NOMO-1 (cell line): Measurements from ENCODE around the gene RHOBTB1.
A peak's percentile ranks its signal among the peaks of the same experiment; 100 is the strongest.
"Not testable (repeated sequence)": the region's sequence is repeated elsewhere in the genome, so short reads cannot be mapped to it uniquely, and the experiment has no call there.

ENCODE experiments used
- DNase-seq, 2 experiments: peaks; one replicate each; lab custom pipeline; 2025; ENCODE audit not compliant: unreplicated experiment in 2 of 2; lab: John Stamatoyannopoulos, UW

Gene RHOBTB1

GRCh38 chr10:60944058-60944909, at the start of gene RHOBTB1:
RHOBTB1 (minus strand) TSS chr10:60944185; CDS start chr10:60911542, 32,643 bp downstream.
- peak in 1 of 2 experiments; percentile 12 for DNase-seq

- no peak for DNase-seq
Observed at GRCh38 chr10:60992636-60993035, 48.7 kb upstream of the RHOBTB1 start.

GRCh38 chr10:60990663-60991062, 46.7 kb upstream of the RHOBTB1 start:
- DNase-seq: no peak

- no peak for DNase-seq
Observed at GRCh38 chr10:60989400-60989876, 45.5 kb upstream of the RHOBTB1 start.

DNA sequence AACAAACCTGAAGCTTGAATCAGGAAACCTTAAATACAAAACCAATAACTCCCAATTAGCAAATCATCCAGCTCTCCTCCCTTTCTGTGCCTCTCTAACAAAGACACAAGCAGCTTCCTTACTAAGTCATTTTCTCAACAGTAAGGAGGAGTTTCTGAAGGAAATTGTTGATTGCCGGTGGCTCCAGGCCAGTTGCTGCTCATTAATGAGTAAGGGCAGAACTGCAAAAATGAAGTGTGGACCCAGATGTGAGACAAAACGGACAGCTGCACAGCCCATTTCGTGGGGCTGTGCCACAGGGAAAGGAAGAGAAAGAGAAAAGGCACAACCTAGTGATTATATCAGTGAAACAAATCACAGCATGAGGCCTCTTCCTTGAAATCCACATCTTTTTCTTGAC, 42.8 kb upstream of the RHOBTB1 start:
- DNase-seq: no peak

DNA sequence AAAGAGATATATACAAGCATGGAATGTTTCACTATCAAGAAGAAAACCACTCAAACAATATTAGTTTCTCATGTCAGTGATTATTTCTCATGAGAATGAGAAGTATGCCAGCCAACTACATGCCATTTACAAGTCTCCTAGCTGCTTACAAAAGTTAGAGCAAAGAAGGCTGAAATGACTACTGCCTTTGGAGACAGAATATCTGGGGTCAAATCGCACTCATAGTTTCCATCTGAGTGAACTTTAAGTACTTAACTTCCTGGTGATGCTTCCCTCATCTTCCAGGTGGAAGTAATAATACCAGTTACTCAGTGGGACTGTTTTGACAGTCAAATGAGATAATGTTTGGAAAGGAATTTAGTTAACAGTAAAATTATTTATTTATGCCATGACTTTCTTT, 42.0 kb upstream of the RHOBTB1 start:
- DNase-seq: no peak

DNA sequence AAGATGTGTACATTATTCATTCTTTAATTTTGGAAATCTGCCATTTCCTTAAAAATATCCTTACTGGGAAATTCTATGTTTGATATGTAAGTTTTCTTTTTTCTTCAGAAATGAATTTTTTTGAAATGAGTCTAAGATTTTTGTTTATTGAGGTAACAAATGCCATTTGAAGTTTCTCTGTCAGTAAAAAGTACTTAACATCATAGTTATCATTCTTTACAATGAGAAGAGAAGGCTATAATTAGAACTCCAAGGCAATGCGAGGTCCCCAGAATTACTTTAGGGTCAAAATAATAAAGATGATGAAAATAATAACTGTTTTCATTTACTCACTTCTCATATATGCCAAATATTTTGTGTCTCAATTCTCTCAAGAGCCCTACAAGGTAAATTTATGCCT, 37.0 kb upstream of the RHOBTB1 start:
- DNase-seq: no peak

DNA sequence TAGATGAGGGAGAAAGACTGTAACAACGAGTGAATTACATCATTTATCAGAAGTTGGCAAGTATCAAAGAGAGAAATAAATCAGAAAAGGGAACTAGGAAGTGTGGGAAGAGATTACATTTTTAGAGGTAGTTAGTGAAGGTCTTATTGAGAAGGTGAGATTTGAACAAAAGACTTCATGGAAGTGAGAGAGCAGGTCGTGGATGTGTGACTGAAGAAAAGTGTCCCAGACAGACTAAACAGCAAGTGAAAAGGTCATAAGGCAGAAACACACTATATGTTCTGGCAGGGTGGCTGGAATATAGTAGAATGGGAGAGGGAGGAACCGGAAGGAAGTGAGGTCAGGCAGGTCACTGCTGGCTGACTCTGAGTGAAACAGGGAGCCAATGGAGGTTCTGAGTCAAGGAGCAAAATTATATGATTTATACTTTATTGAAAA, 35.7 kb upstream of the RHOBTB1 start:
- DNase-seq: no peak

- DNase-seq: no peak
Observed at GRCh38 chr10:60978287-60979115, 34.5 kb upstream of the RHOBTB1 start.

- DNase-seq: no peak
Observed at GRCh38 chr10:60977161-60978122, 33.5 kb upstream of the RHOBTB1 start.

DNA sequence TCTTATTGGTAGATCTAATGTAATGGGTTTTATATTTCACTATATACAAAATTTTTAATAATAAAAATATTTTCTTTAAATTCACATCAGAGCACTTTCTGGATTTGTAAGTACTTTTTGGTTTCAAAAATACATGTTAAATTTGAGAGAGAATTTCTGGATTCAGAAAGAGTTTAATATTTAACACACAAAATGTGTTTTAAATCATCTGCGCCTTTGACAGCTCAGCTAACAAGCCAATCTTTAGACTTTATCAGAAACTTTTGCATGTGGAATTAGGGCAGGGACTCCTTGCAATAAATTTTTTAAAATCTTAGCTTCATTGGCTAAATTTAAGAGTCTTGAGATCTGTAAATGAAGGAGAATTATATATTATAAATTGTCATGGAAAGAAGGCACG, 32.7 kb upstream of the RHOBTB1 start:
- DNase-seq: no peak

DNA sequence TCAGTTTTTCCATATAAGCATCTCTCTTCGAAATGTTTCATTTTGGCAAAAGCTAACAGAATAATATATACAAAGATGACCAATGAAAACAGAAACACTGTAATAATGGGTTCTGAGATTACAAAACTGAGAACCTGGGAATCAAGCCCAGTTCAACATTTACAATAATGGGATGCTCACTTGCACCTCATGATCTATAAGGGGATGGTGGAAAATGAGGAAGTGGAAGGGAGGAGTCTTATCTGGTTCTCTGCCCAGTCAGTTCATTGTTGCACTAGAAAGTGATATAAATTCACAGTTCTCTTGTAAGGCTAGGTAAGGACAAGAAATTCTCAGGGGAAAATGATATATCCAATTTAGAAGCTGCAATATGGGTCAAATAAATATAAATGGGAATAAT, 31.7 kb upstream of the RHOBTB1 start:
- no peak for DNase-seq

- DNase-seq: no peak
Observed at GRCh38 chr10:60974463-60975149, 30.6 kb upstream of the RHOBTB1 start.

GRCh38 chr10:60973086-60973485, 29.1 kb upstream of the RHOBTB1 start:
- no peak for DNase-seq

DNA sequence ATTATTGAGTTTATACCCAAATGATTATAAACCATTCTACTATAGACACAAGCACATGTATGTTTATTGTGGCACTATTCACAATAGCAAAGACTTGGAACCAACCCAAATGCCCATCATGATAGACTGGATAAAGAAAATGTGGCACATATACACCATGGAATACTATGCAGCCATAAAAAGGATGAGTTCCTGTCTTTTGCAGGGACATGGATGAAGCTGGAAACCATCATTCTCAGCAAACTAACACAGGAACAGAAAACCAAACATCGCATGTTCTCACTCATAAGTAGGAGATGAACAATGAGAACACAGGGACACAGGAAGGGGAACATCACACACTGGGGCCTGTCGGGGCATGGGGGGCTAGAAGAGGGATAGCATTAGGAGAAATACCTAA, 28.2 kb upstream of the RHOBTB1 start:
- DNase-seq: not testable (repeated sequence)

GRCh38 chr10:60970526-60970925, 26.5 kb upstream of the RHOBTB1 start:
- DNase-seq: no peak

DNA sequence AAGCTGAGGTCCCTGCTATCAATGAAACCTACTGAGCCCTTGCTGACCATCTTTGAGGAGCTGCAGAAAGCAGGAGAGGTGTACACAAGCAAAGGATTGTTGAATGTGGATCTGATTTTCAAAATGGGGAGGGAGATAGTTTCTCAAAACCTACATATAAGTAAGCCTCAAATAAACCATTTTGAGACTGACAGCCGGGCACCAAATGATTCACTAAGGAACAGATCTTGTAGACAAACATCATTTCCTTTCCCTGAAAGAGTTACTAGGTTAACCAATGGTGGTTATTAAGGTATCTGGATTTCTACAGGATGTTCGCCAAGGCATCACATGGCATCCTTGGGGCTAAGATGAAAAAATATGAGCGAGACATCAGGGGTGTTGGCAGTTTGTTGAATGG, 24.5 kb upstream of the RHOBTB1 start:
- no peak for DNase-seq

DNA sequence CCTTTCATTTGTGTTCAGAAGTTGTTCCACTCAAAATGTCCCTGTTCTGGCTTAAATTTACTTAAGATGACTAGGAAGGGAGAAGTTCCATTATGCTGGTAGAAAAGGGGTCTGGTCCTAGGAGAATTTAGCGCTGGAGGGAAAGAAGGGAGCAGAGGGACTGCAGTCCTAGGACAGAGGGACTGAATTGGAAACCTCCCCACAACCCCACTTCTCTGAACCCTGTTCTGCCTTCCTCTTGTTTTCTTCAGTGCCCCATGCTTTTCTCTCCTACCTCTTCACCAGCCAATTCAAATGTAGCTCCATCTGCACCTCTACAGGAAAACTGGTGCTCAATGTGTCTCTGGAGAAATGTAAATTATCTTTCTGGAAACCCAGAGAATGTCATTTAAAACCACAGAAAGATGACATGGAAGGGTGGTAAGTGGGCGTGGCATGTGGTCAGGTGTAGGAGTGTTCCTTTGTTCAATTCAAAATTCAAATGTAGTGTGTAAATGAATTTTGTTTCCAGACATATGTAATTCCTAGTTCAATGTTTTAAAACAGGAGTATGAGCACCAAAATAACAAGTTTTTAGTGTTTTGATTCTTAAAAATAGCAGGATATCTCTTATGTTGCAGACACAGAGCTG, 24.0 kb upstream of the RHOBTB1 start:
- no peak for DNase-seq

DNA sequence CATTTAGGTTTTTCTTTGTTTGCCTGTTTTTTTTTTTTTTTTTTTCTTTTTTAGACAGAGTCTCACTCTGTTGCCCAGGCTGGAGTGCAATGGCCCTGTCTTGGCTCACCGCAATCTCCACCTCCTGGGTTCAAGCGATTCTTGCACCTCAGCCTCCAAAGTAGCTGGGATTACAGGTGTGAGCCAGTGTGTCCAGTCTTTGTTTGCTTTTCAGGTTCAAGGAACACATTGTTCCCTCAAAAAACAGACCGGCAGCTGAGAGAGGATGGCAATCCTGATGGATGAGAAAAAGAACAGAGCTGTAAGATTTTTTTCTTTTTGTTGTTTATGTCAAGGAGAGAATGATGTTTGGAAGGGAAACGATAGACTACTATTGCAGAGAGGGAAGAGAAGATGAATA, 23.3 kb upstream of the RHOBTB1 start:
- no peak for DNase-seq
